Subcutaneous adipose tissue (tissue), 4 donors: ENCODE measurements around the gene HHATL. TPM values are rescaled to one million over a fixed set of nuclear protein-coding genes. Genes with fewer than 3 reads are reported as not detected.

ENCODE experiments used
- CTCF ChIP-seq: fragments of 450-650 bp; IDR thresholded peaks from one replicate; pipeline ENCODE4 v1.5.1; 2016; ENCODE audit warnings: low read depth, mild to moderate bottlenecking, control low read depth, antibody characterized with exemption, moderate library complexity
- total RNA-seq, 4 donors: library from RNA; depleted of rRNA; stranded (reverse); fragments of >200 nt; gene quantifications; one replicate each; pipeline ENCODE4 v1.1.0, GENCODE V29; 2016

The HHATL gene
- total RNA-seq, 4 donors from 2014 or later = 0.17 TPM; not detected in 3

- TF ChIP-seq CTCF = no peak
Measured at GRCh38 chr3:42746455-42747450, 44.2 kb upstream of the HHATL start.

GRCh38 chr3:42745776-42746454 lies 43.3 kb upstream of the HHATL start:
- TF ChIP-seq CTCF = no peak

GRCh38 chr3:42745291-42745745 lies 42.7 kb upstream of the HHATL start:
- no peak for TF ChIP-seq CTCF

- TF ChIP-seq CTCF = no peak
Measured at GRCh38 chr3:42743204-42743995, 40.8 kb upstream of the HHATL start.

GRCh38 chr3:42742688-42743087 lies 40.1 kb upstream of the HHATL start:
- no peak for TF ChIP-seq CTCF

GRCh38 chr3:42742259-42742658 lies 39.7 kb upstream of the HHATL start:
- no peak for TF ChIP-seq CTCF
